HG02610 (cell line): Measurements from ENCODE around the gene ASB7.
"Not testable (repeated sequence)": the region's sequence is repeated elsewhere in the genome, so short reads cannot be mapped to it uniquely, and the experiment has no call there.

Experiments
- ATAC-seq: cut with Tn5 transposase; IDR thresholded peaks from one replicate; pipeline ENCODE4 v1.9.1; 2021; ENCODE audit warnings: mild to moderate bottlenecking, moderate library complexity; ENCODE audit not compliant: unreplicated experiment

The ASB7 gene, protein sequence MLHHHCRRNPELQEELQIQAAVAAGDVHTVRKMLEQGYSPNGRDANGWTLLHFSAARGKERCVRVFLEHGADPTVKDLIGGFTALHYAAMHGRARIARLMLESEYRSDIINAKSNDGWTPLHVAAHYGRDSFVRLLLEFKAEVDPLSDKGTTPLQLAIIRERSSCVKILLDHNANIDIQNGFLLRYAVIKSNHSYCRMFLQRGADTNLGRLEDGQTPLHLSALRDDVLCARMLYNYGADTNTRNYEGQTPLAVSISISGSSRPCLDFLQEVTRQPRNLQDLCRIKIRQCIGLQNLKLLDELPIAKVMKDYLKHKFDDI

DNA sequence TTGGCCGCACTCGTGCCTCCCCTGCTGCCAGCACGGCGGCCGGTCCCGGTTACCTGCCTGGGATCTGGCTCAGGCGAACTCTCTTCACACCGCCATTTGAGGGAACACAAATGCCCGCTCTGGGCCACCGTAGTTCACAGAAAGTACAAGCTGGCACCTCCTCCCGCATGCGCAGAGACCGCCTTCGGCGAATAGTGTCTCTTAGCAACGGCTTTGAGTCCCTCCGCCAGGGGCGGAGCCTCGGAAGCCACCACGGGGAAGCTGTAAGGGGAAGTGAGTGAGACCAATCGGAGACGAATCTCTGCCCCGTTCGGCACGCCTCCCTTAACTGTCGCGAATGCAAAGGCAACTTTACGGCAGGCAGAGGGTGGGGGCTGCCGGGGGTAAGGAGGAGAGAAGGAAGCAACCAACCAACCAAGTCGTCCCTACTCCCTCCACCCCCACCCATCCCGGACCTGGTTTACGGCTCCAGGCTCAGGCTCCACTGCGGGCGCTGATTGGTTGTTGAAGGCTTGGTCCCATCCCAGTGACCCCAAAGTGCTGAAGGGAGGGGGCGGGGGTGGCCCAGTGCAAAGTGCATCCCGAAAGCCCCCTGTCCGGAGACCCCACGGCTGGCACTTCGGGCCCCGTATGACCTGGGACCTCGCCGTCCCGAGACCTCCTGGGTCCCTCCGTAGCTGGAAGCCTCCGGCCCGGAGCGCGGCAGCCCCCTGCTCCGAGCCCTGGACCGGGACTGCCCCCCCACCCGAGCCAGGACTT, at the start of gene ASB7, which contains the start of gene LINS1:
ASB7 (plus strand) TSS at position 526 of the 759 bp plus-strand sequence. CDS start 9,628 bp downstream, outside the sequence.
LINS1 (minus strand) TSS at position 121 of the 759 bp plus-strand sequence. CDS start 21,342 bp downstream, outside the sequence.
- ATAC-seq = peak; percentile 87

DNA sequence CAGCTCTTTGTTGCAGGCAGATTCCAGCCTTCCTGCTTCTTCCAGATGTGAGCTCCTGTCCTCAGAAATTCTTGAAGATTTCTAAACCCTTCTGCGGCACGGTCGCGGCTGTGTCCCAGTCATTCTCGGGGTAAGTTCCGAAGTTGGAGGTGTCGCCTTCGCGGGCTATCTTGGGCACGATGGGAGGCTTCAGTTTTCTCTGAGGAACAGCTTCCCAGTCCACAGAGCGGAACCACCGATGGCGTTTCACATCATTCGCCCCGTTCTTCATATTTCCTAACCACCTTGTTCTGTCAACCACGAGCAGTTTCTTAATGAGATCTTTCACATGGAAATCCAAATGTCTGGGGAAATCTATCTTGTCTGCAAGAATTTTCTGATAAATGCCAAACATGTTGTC, 48.9 kb upstream of the ASB7 start:
- ATAC-seq = no peak

DNA sequence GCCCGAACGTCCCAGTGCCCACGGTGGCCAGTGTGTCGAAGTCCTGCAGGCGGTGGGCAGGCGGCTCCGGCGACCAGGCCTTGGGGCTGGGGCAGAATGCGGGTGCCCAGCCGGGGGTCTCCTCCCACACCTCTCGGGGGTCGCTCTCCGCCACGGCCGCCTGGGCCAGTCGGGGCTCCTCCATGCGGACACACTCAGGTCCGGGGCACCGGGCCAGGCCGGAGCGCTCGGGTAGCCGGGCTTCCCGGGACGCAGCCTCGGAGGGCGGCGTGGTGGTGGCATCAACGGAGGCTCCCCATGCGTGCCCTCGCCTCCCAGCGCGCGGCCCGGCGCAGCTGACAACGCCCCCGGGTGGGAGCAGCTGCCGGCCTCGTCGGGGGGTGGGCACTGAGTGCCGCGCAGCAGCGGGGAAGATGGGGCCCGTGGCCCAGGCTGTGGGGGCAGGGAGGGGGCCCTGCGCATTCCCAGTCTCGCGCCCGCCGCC, 43.6 kb upstream of the ASB7 start:
- ATAC-seq = no peak

DNA sequence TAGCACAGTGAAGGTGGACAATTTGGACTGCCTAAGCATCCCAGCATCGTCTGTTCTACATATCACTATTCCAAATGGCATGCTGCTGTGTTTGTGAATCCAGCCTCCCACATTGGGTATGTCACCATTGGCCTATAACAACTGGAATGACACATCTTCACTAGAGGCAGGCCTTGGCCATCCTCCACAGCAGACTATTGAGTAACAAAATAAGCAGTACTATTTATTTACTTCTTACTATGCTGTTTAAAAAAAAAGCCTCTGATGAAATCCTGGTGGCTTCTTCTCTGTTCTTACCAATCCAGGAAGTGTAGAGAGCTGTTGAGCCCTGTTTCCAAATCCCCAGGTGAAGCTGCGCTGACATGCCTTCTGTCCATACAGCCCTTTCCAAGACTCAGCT, 43.1 kb upstream of the ASB7 start:
- no peak for ATAC-seq

DNA sequence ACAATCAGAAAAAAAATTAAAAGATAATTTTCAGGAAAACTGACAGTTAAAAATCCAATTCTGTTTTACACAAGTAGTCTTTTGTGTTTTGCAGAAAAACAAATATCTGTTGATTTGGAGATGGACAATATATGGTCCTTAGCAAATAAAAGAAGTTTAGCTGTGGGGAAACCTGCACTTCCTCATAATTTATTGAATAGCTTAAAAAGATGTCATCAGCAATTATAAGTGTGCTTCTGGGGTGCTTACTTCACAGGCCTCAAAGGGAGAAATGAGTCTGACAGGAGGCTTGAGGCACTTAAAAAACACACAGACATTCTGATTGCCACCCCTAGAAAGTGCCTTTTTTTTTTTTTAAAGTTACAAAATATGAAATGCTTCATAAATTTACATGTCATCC, 42.1 kb upstream of the ASB7 start:
- ATAC-seq = no peak

DNA sequence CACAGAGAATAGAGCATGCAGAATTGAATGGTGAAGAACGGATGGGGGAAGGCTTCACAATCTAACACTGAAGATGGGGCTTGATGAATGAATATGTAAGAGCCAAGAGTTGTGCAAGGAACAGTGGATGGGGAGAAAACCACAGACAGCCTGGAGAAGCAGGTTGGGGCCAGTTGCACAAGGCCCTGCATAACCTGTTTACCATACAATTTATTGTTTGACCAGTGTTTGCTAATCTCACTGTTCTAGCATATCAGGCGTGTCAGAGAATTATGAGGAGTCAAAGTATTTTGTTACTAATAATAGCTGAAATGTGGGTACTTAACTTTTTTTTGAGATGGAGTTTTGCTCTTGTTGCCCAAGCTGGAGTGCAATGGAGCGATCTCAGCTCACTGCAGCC, 36.8 kb upstream of the ASB7 start:
- ATAC-seq = no peak

DNA sequence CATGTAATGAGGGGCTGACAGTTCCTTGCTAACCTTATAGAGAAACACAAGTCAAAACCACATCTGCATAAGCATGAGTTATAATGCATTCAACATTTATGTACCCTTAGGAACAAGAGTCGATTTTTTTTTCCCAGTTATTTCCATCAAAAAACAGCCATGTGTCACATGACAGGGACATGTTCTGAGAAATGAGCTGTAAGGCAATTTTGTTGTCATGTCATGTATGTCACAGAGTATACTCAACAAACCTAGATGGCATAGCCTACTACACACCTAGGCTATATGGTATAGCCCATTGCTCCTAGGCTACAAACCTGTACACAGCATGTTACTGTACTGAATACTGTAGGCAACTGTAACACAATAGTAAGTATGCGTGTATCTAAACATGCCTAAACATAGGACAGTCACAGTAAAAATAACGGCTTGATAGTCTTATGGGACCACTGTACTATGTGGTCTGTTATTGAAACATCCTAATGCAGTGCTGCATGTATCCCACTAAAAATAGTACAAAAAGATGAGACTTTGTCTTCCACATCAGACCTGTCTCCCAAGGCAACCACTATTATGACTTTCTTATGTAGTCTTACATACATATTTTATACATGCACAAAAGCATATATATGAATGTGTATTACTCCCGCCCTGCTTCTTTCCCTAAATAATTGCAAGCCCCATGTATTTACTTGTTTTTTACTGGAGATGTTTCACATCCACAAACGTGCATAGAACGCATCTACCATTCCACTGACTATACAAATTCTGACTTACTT, 35.4 kb upstream of the ASB7 start:
- no peak for ATAC-seq

DNA sequence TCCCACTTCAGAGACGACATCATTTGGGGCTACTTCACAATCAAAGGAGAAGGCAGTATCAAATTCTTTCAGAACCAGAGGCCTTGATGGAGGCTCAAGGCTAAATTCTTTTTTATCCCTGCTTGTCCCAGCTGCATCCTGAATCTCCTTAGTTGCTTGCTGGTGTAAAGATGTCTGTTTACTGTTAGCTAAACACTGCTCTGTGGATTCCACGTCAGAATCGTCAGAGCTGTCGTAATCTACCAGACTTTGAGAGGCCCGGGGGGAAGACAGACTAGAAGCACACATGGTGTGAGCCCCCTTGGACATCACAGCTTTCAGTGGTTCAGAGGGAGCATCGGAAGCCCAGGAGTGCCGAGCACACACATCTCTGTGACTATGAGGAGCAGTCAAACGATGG, 33.0 kb upstream of the ASB7 start:
- no peak for ATAC-seq

DNA sequence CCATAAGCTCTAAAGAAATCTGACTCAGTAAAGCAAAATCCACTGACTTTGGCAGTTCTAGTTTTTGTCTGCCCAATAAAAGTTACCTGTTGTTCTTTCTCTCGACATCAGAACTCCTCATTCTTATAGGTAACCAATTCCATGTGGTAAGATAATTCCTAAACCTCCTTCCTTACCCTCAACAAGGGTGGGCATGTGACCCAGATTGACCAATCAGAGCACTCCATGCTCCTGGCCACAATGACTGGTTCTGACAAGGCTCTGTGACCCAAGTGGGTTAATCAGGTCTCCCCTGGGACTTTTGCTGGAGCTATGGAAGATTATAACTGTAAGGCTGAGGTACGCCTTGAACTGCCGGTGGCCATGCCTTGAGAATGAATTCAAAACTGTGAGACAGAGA, 32.1 kb upstream of the ASB7 start:
- no peak for ATAC-seq

DNA sequence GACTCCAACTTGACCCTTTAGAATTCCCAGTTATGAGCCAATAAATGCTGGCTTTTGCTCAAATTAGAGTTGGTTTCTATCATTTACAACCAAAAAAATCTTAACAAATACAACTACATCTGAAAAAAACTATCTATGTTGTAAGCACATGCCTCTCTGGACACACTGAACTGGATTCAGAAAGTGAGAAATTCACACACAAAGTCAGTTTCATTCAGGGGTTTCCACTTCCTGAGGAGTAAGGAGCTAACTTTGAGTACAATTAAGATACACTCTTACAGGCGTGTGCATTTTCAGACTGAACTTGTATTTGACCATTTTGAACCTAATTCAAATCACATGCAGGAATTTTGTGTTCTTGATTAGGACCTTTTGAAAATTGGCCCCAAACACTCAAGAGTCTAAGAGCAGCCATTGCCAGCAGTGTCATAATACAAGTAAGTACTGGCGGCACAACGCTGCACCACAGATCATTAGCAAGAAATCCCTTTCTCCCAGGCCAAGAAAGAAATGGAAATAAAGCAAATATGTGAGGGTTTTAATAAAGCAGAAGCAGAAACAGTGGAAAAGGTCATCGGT, 31.6 kb upstream of the ASB7 start:
- peak; percentile 71 for ATAC-seq

DNA sequence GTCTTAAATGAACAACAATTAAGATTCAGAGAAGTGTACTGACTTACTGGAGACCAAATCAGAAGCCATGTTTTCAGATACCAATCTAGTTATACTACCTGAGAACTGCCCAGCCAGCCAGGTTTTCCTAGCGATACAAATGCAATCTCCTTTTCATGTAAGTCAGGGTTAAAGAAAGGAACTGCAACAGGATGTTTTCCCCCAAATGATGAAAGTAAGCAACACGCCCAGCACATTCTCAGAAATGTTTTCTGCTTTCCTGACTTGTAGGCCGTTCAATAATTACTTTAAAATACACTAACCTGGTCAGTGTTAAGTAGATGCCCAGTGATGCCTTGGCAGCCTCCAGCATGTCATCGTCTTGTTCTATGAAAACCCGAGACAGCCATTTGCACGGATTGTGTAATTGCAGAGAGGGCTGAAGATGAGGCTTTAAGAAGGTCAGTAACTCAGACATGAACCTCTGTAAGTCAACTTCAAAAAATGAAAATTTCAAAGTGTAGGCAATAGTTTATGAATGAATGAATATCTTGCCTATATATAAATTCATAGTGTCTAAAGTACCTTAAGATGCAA, 30.7 kb upstream of the ASB7 start:
- ATAC-seq = no peak

DNA sequence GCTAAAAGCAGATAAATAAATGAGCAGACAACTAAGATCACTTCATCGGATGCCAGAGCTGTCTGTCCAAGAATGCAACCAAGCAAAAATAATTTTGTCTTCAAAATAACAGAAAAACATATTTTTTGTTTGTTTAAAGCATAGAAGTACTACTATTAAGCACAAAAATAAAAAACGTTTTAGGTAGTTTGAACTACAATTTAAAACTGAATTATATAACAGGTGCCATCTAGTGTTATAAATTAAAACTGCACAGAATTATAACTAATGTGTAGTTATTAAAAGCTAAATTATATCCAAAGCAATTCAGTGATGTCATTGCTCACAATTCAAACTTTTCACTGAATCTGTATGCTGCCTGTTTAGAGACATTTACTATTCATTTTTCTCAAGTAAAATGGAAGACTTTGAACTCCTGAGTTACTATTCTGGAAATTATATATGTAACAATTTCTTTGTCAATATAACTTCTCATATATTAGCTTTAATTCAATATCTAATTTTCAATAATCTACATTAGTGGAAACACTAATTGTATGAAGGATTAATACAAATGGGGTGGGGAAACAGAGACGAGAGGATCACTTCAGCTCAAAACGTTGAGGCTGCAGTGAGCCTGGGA, 29.9 kb upstream of the ASB7 start:
- ATAC-seq = no peak

DNA sequence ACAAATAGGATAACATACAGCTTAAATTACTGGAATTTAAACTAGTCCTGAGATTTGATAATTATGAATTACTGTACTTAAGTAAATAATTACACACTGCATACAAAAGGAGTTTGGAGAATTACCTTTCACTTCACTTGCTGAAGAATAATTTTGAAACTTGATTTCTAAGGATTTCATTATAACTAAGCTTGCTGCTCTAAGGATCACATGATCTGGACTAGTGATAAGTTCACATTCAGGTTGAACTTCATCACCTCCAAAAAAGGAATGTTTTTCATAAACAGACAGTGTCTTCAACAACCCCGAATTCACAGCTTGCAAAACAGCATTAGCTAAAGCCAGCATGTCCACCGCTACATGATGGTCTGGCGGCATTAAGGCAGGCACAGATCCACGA, 28.9 kb upstream of the ASB7 start:
- ATAC-seq = no peak

DNA sequence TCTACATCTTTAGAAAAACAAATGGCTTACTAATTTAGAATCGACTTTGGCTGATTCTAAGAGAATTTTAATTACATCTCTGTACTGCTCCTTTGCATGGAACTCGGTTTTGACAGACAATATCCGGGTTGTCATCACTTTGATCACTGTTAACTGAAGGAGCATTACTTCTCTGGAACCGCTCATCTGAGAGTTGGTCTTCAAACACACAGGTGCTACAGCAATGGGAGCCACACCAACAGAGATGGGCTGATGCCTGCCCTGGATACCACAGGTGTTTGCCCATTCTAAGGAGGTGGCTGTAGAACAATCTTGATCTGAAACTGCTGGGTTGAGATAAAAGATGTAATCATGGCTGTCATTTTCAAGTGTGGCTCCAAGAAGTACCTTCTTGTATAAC, 22.0 kb upstream of the ASB7 start:
- ATAC-seq = no peak

DNA sequence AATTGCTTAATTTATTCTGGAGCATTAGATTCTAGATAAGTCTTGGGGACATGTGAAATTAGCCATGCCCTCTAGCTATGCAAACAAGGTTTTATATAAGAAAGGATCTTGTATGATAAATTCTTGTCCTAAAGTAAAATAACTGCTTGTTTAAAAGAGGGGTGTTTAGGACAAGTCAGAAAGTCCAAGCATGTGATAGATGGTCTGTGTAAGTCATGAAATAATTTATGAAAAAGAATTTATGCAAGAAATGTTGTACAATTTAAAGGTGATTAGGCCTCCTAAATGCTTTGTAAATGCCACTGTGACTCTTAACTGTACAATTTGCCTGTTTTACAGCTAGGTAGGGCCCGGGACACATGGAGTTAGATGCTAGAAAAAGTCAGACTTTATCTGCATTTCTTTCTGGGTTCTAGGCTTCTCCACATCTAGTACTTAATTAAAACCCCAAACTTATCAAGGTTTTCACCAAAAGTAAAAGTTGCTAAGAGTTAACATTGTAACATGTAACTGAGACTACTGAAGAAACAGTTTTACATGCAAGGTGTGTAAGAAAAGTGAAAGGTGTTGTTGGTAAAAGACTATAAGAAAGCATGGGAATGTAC, 13.6 kb upstream of the ASB7 start:
- no peak for ATAC-seq

DNA sequence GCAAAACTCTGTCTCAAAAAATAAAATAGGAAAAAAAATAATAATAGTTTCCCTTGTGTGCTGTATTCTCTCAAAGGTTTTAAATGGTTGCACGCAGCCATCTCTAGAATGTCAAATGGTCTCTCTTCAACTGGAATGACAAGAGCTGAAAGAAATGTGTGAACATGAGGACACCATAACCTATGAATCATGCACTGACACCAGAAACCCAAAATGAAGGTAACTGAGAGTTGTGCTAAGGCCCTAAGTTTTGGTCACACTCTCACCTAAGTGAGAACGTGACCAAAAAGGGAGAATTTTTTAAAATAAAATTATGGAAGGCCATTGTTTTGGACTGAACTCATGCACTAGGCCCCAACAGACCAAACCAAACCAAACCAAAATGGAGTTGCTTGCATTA, 11.2 kb upstream of the ASB7 start:
- ATAC-seq = not testable (repeated sequence)

DNA sequence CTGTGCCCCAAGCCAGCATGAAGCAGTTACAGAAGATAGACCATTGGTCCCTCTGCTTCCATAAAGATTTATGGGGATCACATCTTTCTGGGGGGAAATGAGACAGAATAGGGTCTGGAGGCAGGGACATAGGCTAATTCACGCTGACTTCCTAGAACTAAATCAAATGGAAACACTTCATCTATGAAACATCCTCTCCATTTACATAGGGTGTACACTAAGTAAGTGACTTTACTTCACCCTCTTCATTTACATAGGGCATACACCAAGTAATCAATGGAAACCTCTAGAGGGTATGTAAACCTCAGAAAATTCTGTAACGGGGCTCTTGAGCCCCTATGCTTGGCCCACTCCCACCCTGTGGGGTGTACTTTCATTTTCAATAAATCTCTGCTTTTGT, 10.6 kb upstream of the ASB7 start:
- ATAC-seq = no peak

DNA sequence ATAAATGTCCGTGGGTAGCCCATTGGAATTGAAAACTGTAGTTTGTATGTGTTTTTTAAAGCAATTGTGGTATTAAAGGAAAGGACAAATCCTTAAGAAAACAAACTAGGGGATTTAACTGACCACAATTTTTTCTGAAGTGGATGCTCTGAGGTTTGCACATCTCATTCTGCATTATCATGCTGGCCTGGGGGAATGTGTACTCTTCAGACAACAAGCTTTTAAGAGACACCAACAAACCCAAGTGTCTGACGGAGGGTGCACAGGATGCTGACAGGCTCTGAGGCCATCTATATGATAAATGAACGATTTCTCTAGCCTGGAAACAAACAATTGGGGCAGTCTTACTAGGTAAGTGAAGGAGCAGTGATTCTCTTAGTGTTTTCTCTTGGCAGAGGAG, 9.5 kb upstream of the ASB7 start:
- no peak for ATAC-seq

DNA sequence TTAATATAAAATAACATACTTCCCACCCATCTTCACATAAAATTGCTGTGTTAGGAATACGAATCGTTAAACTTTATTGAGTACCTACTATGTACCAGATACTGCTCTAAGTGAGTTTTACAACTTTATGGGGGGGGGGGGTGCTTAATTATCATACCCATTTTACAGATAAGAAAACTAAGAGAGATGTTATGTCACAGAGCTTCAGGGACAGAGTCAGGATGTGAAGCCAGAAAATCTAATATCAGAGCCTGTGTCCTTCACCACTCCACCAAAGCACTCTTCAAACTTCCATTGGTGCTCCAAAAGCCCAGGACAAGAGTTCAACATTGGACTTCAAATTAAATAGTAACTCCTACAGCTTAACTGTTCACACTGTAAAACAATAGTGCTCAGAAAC, 9.0 kb upstream of the ASB7 start:
- ATAC-seq = no peak

DNA sequence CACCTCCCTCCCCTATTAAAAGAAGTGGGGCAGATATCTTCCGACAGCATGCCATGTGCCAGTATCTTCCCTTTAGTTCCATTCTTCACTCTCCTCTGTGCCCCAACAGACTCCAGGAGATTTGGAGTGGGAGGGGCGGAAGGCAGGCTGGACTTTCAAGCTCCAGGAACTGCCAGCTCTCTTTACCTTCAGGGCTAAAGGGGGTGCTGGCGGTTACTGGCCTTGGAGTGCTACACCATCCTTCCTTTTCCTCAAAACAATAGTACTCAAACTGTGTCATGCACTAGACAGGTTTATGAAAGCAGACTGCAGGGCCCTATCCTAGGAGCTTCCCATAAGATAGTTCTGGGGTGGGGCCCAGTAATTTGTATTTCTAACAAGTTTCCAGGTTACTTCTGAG, 6.4 kb upstream of the ASB7 start:
- ATAC-seq = no peak
